Body of pancreas (tissue), 4 donors: Measurements from ENCODE around the gene UTY. TPM values are rescaled to one million over a fixed set of nuclear protein-coding genes. Genes with fewer than 3 reads are reported as not detected.

Source experiments
- ATAC-seq: fragments of 150-250 bp; one replicate; pipeline ENCODE4 v1.9.1; 2016
- DNase-seq, 4 donors: peaks; one replicate each; pipeline ENCODE4 v3.0.0-alpha.2; 2019
- H3K27ac ChIP-seq, 4 donors: fragments of 200-600 bp; sonication (generic); 1 replicate in 3 of 4; 2 replicates in 1 of 4; pipeline versions ENCODE4 v1.5.1 to v1.6.1; 2016 to 2019; ENCODE audit warnings: mild to moderate bottlenecking in 1 of 4, mixed read lengths in 1 of 4, moderate library complexity in 1 of 4
- H3K27me3 ChIP-seq, 2 donors: fragments of 200-600 bp; sonication (generic); one replicate each; pipeline ENCODE4 v1.6.0; 2016; ENCODE audit warnings: mild to moderate bottlenecking in 1 of 2
- H3K36me3 ChIP-seq, 2 donors: fragments of 200-600 bp; sonication (generic); replicated peaks in 1 of 2; 2 replicates each; pipeline ENCODE4 v1.5.1; 2016; ENCODE audit warnings: low read depth in 2 of 2; ENCODE audit not compliant: insufficient read depth in 1 of 2
- H3K4me1 ChIP-seq: fragments of 200-600 bp; sonication (generic); one replicate; pipeline ENCODE4 v1.6.0; 2016
- H3K4me3 ChIP-seq, 2 donors: fragments of 200-600 bp; sonication (generic); 1 replicate in 1 of 2; 2 replicates in 1 of 2; pipeline ENCODE4 v1.5.1; 2016 to 2019
- H3K9me3 ChIP-seq, 3 donors: fragments of 200-600 bp; sonication (generic); 1 replicate in 2 of 3; 2 replicates in 1 of 3; pipeline ENCODE4 v1.5.1; 2016
- POLR2A ChIP-seq, 3 donors: fragments of 450-650 bp; IDR thresholded peaks; one replicate each; pipeline ENCODE4 v1.6.1; 2016; ENCODE audit warnings: antibody characterized with exemption in 3 of 3, mild to moderate bottlenecking in 2 of 3
- WGBS, 2 donors: methylation state at CpG; one replicate each; pipeline ENCODE4 v1.1.5; 2017; 5-methylcytosine and 5-hydroxymethylcytosine counted together
- intact Hi-C: fragments of 100-400 bp; cut with DNase I; formaldehyde crosslinking; loops from one replicate; pipeline ENCODE4 v1.15.1; 2023
- total RNA-seq, 2 donors: library from RNA; depleted of rRNA; stranded (reverse); fragments of >200 nt; gene quantifications; one replicate each; pipeline ENCODE4 v1.1.0, GENCODE V29; 2016
- TF ChIP-seq, protein P1 (sequence below), 7 experiments: fragments of 450-650 bp in 4 of 7; fragments of 200-600 bp in 3 of 7; sonication (generic) in 3 of 7; IDR thresholded peaks; one replicate each; pipeline ENCODE4 v1.5.1; 2016 to 2019; ENCODE audit warnings: antibody characterized with exemption in 7 of 7

Gene UTY
- total RNA-seq, 2 donors from 2014 or later = not detected

DNA sequence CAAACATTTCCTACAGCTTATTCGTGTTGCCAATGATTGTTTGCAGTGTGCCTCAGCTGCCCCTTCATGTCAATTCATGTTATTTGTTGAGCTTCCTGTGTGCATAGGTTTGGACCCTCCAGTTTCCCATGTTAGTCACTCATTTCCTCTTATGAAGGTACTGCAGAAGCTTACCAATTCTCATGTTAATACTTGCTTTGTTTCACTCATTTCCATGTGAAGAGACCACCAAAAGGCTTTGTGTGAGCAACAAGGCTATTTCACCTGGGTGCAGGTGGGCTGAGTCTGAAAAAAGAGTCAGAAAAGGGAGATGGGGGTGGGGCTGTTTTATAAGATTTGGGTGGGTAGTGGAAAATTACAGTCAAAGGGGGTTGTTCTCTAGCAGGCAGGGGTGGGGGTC, 274.6 kb downstream of the UTY start:
- no peak for DNase-seq
- H3K4me3 ChIP-seq = no peak overlapping the region
- H3K27ac ChIP-seq = no peak overlapping the region
- no peak for ATAC-seq
- 22 to 27% methylated on average over 1 of the region's 1 CpG for WGBS, 2 donors
- intact Hi-C loops = no loop called here
- H3K27me3 ChIP-seq = no peaks in the 10 kb centered on the region
- TF ChIP-seq POLR2A (IDR thresholded peaks at IDR 0.05) = no peak
- TF ChIP-seq, protein P1, sequence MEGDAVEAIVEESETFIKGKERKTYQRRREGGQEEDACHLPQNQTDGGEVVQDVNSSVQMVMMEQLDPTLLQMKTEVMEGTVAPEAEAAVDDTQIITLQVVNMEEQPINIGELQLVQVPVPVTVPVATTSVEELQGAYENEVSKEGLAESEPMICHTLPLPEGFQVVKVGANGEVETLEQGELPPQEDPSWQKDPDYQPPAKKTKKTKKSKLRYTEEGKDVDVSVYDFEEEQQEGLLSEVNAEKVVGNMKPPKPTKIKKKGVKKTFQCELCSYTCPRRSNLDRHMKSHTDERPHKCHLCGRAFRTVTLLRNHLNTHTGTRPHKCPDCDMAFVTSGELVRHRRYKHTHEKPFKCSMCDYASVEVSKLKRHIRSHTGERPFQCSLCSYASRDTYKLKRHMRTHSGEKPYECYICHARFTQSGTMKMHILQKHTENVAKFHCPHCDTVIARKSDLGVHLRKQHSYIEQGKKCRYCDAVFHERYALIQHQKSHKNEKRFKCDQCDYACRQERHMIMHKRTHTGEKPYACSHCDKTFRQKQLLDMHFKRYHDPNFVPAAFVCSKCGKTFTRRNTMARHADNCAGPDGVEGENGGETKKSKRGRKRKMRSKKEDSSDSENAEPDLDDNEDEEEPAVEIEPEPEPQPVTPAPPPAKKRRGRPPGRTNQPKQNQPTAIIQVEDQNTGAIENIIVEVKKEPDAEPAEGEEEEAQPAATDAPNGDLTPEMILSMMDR (IDR thresholded peaks at IDR 0.05) = no peak
- no peaks in the 10 kb centered on the region for H3K36me3 ChIP-seq
- no peaks in the 10 kb centered on the region for H3K4me1 ChIP-seq
- no peaks in the 10 kb centered on the region for H3K9me3 ChIP-seq

Other genes with a start within 250 kb of the UTY start
- not detected for gene TMSB4Y, start 223.9 kb upstream of the UTY start, total RNA-seq